HG03520 (cell line): ENCODE data around the gene ABT1.

Experiments
- ATAC-seq: cut with Tn5 transposase; IDR thresholded peaks from one replicate; pipeline ENCODE4 v1.9.1; 2021; ENCODE audit warnings: mild to moderate bottlenecking, moderate library complexity; ENCODE audit not compliant: unreplicated experiment

The ABT1 gene

DNA sequence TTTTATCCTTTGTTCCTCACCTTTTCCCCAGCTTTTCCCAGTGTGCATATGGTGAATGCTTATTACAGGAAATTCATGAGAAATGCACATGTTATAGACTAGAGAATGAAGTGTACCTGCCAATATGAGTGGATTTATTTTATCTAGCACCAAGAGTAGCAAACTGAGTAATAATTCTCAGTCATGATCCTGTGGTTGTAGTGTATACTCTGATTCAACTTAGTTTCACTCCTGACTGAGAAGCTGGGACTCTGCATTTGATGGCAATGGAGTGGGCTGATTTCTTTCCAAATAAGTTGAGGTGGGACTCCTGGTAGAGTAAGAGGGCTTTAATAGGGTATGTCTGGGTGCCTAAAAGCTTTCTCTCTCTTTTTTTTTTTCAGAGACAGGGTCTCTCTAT, 4.0 kb downstream of the ABT1 start:
- ATAC-seq, result no peak

DNA sequence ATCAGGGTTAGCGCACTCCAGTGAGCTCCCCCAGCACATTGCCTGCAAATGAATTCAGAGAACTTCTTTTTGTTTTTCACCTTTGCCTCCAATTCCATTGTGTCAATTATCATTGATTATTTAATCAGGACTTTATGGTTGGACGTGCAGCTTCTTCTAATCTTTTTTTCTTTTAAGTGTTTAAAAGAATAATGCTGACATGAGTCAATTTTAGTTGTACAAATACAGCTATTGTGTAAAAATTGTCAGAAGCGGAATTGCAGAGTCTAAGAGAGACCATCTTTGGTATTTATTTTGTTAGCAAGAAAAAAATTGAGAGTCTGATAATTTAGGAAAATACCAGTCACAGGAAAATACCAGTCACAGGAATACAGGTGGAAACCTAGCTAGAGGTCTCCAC, 5.5 kb downstream of the ABT1 start:
- ATAC-seq, result no peak

DNA sequence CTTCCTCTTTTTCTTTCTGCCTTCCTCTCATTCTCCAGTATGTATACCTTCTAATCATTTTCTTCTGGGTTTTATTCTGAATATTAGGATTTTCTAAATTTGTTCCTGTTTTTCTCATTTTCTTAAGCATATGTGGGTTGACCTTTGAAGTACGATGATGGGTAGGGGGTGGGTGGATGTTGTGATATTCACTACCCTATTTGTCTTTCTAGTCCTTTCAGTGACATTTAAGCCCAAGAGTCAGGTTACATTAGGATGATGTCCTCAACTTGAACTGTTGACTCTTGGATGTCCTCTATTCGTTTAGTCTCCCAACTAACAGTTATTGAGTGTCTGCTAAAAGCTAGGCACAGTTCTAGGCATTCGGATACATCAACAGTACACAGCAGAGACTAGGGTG, 7.3 kb downstream of the ABT1 start:
- ATAC-seq, result no peak

DNA sequence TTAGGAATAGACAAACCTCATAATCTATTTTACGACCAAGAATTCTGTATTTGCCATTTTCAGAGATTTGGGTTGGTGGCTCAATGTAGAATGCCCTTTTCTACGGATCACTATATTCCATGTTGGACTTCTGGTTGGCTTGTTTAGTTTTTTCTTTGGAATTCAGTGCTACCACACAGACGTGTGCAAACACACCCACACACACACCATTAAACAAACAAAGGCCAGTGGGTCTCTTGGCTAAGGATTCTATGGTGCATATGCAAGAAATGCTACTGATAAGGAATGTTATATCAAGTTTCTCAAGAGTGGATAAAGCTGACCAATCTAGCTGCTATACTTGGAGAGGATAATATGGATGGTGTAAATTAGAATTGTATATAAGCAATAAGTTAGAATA, 8.0 kb downstream of the ABT1 start:
- ATAC-seq, result no peak

DNA sequence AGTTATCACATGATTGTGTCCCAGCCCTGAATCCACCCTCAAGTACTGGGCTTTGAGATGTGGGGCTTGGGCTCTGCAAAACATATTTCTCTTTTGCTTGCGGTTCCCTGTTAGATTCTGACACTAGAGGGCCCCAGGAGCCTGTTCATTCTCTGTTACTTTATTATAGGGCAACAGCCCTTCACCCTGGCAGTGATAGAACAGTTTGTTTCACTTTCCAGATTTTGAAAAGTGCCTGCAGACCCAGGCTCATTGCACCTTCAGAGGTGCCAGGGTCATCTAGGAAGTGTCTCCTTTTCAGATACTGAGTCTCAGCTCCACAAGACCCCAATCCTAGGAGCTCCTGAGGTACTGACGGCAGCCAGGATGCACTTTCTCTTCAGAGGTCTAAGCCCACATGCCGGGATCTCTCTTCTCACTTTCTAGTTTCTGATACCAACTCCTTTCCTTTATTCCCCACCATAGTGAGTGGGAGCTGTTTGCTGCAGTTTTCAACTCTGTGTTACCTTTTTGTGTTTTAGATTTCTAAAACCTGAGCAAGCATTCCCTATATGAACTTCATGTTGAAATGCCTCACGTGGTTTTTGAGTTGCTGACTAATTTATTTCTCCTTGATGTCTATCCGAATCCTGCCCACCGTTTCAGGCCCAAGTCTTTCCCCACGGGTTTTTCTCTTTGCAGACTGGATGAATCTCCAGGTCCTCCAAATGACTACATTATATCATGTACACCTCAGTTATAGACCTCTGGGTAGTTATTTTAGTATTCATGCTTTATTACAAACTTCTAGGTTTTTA, 10.9 kb downstream of the ABT1 start:
- ATAC-seq, result no peak

- ATAC-seq, result no peak
Observed at GRCh38 chr6:26609463-26609862, 12.7 kb downstream of the ABT1 start.

DNA sequence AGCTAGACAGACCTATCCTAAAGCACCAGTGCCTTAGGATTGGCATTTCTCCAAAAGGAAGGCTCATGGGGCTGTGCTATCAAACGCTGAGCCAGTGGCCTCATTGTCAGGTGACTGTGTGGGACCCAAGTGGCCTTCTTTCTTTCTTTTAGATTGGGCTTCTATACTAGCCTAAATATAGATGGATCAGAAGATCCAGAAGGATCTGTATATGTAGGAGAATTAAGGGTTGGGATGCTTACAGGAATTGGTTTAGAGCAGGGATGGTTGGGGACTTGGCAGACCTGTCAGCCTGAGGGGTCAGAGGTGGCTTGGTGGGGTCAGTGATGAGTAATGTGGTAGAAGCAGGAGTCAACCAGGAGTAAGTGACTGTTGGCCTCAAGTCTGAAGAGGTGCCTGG, 14.8 kb downstream of the ABT1 start:
- ATAC-seq, result no peak

- ATAC-seq, result no peak
Observed at GRCh38 chr6:26613201-26613600, 16.4 kb downstream of the ABT1 start.

DNA sequence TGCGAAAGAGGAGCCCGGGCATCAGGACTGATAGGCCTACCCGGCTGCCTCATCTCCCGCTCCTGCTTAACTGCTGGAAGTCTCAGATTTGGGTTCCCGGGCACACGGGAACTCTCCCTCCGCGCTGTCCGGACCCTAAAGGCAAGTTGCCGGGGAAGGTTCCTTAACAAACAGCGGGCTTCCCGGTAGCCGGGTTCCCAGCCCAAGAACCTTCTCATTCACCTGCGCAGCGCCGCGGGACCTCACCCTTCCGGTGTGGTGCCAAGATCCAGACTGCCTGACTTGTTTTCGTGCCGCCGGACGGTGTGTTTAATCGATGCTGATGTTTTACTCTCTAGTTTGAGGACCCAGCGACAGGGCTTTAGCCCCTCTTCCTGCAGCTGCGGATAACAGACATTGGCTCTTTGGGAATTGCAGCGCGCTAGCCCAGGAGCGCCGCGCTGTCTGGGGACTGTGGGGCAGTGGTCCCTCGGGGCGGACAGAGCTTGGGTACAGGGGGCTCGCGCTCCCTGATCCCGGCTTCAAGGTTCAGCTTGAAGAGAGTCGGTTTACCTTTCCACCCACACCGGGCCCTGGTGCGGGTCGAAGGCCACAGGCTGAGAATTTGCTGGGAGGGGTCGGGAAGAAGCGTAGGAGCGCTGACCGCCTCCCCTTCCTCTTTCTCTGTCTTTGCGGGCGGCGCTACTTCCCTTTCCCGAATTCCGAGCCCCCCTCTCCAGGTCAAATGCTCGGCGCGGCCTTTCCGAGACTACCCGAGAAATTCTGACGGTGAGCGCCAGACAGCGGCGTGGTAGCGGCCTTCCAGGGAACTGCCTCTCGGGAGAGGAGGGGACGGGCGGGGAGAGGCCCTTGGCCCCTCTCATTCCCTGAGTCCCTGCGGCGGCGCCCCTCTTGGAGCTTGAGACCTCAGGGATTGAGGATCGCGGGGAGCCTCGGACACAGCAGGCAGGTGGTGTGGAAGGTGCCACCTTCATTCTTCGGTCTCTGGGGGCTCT, 17.2 kb downstream of the ABT1 start:
- no peak for ATAC-seq

GRCh38 chr6:26623339-26623859, 26.6 kb downstream of the ABT1 start:
- ATAC-seq, result no peak

DNA sequence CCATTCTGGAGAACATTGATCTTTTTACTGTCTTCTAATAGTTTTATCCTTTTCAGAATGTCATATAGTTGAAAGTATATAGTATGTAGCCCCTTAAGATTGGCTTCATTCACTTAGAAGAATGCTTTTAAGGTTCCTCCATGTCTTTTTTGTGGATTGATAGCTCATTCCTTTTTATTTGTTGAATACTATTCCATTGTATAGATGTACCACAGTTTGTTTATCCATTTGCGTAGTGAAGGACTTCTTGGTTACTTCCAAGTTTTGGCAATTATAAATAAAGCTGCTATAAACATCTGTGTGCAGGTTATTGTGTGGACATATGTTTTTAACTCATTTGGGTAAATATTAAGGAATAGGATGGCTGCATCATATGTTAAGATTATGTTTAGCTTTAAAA, 27.8 kb downstream of the ABT1 start:
- no peak for ATAC-seq

DNA sequence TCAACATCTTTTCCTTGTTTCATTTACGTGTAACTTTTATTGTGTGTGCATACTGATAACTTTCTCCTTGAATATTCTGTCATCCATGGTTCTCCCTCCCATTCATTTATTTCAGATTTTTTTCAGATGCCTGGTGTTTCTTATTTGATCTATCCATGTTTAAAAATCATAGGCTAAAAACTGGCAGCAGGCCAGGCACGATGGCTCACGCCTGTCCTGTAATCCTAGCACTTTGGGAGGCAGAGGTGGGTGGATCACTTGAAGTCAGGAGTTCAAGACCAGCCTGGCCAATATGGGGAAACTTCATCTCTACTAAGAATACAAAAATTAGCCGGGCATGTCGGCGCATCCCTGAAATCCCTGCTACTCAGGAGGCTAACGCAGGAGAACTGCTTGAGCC, 31.1 kb downstream of the ABT1 start:
- no peak for ATAC-seq

DNA sequence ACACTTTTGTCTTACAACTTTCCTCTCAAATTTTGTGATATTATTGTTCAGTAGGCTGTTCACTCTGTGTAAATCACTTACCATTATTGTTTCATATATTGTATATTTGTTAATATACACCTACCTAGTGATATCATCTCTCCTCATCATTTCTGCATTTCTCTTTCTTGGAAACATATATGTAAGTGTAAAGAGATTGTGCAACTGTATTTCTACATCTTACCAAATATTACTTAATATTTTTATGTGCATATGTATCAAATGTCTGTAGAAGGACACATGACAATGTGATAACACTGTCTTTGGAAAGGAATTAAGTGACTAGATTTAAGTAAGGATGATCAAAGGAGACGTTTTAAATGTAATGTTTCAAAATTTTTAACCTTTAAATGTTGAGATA, 32.6 kb downstream of the ABT1 start:
- ATAC-seq, result no peak

- no peak for ATAC-seq
Observed at GRCh38 chr6:26640806-26641205, 44.1 kb downstream of the ABT1 start.

GRCh38 chr6:26646074-26646473, 49.3 kb downstream of the ABT1 start:
- ATAC-seq, result no peak
